Neural cell (in vitro differentiated cells): ENCODE data around the gene ZNF483. TPM values are rescaled to one million over a fixed set of nuclear protein-coding genes. Genes with fewer than 3 reads are reported as not detected.

Experiments used
- H2AFZ ChIP-seq: fragments of 200-600, 300-800 bp; sonication (generic), shearing (Covaris generic); 2 replicates; pipeline ENCODE4 v1.6.0; 2014; ENCODE audit warnings: low read depth, mild to moderate bottlenecking, antibody characterized with exemption, low read length, moderate library complexity
- H3F3A ChIP-seq: fragments of 200-600 bp; shearing (Covaris generic); 2 replicates; pipeline ENCODE4 v1.6.1; 2016; ENCODE audit warnings: mild to moderate bottlenecking, moderate library complexity, mixed read lengths, antibody characterized with exemption, low read length; ENCODE audit not compliant: insufficient read depth, poor library complexity, severe bottlenecking
- H3K27ac ChIP-seq: fragments of 200-600, 300-800 bp; sonication (generic), shearing (Covaris generic); 2 replicates; pipeline ENCODE4 v1.5.1; 2014; ENCODE audit warnings: mild to moderate bottlenecking, low read length, moderate library complexity
- H3K27me3 ChIP-seq: fragments of 300-800, 200-600 bp; sonication (generic), shearing (Covaris generic); 2 replicates; pipeline ENCODE4 v1.6.0; 2014; ENCODE audit warnings: mild to moderate bottlenecking, low read depth, low read length, moderate library complexity; ENCODE audit not compliant: insufficient read depth
- H3K36me3 ChIP-seq: fragments of 300-800, 200-600 bp; sonication (generic), shearing (Covaris generic); 2 replicates; pipeline ENCODE4 v1.5.1; 2014; ENCODE audit warnings: mild to moderate bottlenecking, antibody characterized with exemption, low read length, moderate library complexity; ENCODE audit not compliant: insufficient read depth
- H3K4me2 ChIP-seq: fragments of 300-800, 200-600 bp; sonication (generic), shearing (Covaris generic); 2 replicates; pipeline ENCODE4 v1.6.0; 2014; ENCODE audit warnings: mild to moderate bottlenecking, low read length
- H3K4me3 ChIP-seq: fragments of 300-800, 200-600 bp; sonication (generic), shearing (Covaris generic); 2 replicates; pipeline ENCODE4 v1.5.1; 2014; ENCODE audit warnings: mild to moderate bottlenecking, low read length, moderate library complexity
- H3K79me2 ChIP-seq: fragments of 200-600 bp; shearing (Covaris generic); replicated peaks from 2 replicates; pipeline ENCODE4 v1.6.0; 2014; ENCODE audit warnings: mild to moderate bottlenecking, low read length, moderate library complexity; ENCODE audit not compliant: insufficient read depth
- H3K9ac ChIP-seq: fragments of 300-800, 200-600 bp; sonication (generic), shearing (Covaris generic); 2 replicates; pipeline ENCODE4 v1.6.1; 2016; ENCODE audit warnings: mild to moderate bottlenecking, low read length, mixed read lengths
- H3K9me2 ChIP-seq: fragments of 200-600 bp; shearing (Covaris generic); 2 replicates; pipeline ENCODE4 v1.6.1; 2016; ENCODE audit warnings: mild to moderate bottlenecking, low read length, mixed read lengths; ENCODE audit not compliant: insufficient read depth
- H3K9me3 ChIP-seq: fragments of 200-600, 300-800 bp; sonication (generic), shearing (Covaris generic); 2 replicates; pipeline ENCODE4 v1.6.1; 2016; ENCODE audit warnings: mild to moderate bottlenecking, mixed run types, low read length, moderate library complexity, mixed read lengths
- H4K20me1 ChIP-seq: fragments of 200-600 bp; shearing (Covaris generic); 2 replicates; pipeline ENCODE4 v1.6.1; 2016; ENCODE audit warnings: mild to moderate bottlenecking, mixed run types; ENCODE audit not compliant: insufficient read depth
- CTCF ChIP-seq: fragments of 450-650 bp; IDR thresholded peaks from 2 replicates; pipeline ENCODE4 v1.5.1; 2014; ENCODE audit warnings: antibody characterized with exemption, mild to moderate bottlenecking, moderate library complexity; ENCODE audit not compliant: poor library complexity, severe bottlenecking
- EP300 ChIP-seq: fragments of 450-650 bp; conservative IDR thresholded peaks from 2 replicates; pipeline ENCODE4 v1.6.1; 2014; ENCODE audit warnings: antibody characterized with exemption, mild to moderate bottlenecking, moderate library complexity; ENCODE audit not compliant: poor library complexity, severe bottlenecking
- EZH2 ChIP-seq: fragments of 200-600, 300-800 bp; shearing (Covaris generic), sonication (generic); IDR thresholded peaks from 2 replicates; pipeline ENCODE4 v1.6.1; 2014; ENCODE audit warnings: antibody characterized with exemption, low read length, borderline replicate concordance, mild to moderate bottlenecking; ENCODE audit not compliant: insufficient read depth, poor library complexity, severe bottlenecking
- MXI1 ChIP-seq: fragments of 450-650 bp; conservative IDR thresholded peaks from 2 replicates; pipeline ENCODE4 v1.6.1; 2014; ENCODE audit warnings: antibody characterized with exemption, mild to moderate bottlenecking; ENCODE audit not compliant: poor library complexity, severe bottlenecking
- POLR2AphosphoS5 ChIP-seq: IDR thresholded peaks from 2 replicates; pipeline ENCODE4 v1.6.1; 2012
- RAD21 ChIP-seq: fragments of 450-650 bp; conservative IDR thresholded peaks from 2 replicates; pipeline ENCODE4 v1.6.1; 2014; ENCODE audit warnings: antibody characterized with exemption, mild to moderate bottlenecking, moderate library complexity
- REST ChIP-seq: IDR thresholded peaks from 2 replicates; pipeline ENCODE4 v1.6.1; 2012; ENCODE audit warnings: borderline replicate concordance
- SMC3 ChIP-seq: fragments of 450-650 bp; conservative IDR thresholded peaks from 2 replicates; pipeline ENCODE4 v1.6.1; 2014; ENCODE audit warnings: antibody characterized with exemption, mild to moderate bottlenecking, moderate library complexity; ENCODE audit not compliant: poor library complexity
- TAF1 ChIP-seq: IDR thresholded peaks from 2 replicates; pipeline ENCODE4 v1.6.1; 2012; ENCODE audit warnings: low read depth
- polyA plus RNA-seq: library from polyadenylated mRNA; depleted of rRNA; stranded (reverse); fragments of >200 nt; gene quantifications from 2 replicates; pipeline ENCODE4 v1.2.3, GENCODE V29; 2014

ZNF483 gene
- polyA plus RNA-seq, 1 donor from 2014 or later, result 2.9 TPM

GRCh38 chr9:111586378-111586777 lies 61.4 kb downstream of the ZNF483 start:
- H3K79me2 ChIP-seq, result no peaks in the 10 kb centered on the region
- H3K4me3 ChIP-seq, result no peak overlapping the region
- H3K27ac ChIP-seq, result no peak overlapping the region
- no peaks in the 10 kb centered on the region for H3K9me2 ChIP-seq
- H4K20me1 ChIP-seq, result no peaks in the 10 kb centered on the region
- H3F3A ChIP-seq, result no peaks in the 10 kb centered on the region
- no peak overlapping the region for H3K4me2 ChIP-seq
- no peaks in the 10 kb centered on the region for H3K9me3 ChIP-seq
- H3K9ac ChIP-seq, result no peak overlapping the region
- no peak for TF ChIP-seq CTCF
- no peak overlapping the region for H2AFZ ChIP-seq
- no peaks in the 10 kb centered on the region for H3K36me3 ChIP-seq
- H3K27me3 ChIP-seq, result no peaks in the 10 kb centered on the region

GRCh38 chr9:111588846-111589245 lies 63.9 kb downstream of the ZNF483 start:
- no peaks in the 10 kb centered on the region for H3K9me2 ChIP-seq
- no peaks in the 10 kb centered on the region for H3K9me3 ChIP-seq
- TF ChIP-seq RAD21, result no peak
- TF ChIP-seq EP300, result no peak
- no peak for TF ChIP-seq EZH2
- TF ChIP-seq TAF1, result no peak
- no peak for TF ChIP-seq REST
- TF ChIP-seq SMC3, result no peak
- TF ChIP-seq MXI1, result no peak
- no peak for TF ChIP-seq POLR2AphosphoS5
- no peak for TF ChIP-seq CTCF
- H3K79me2 ChIP-seq, result no peaks in the 10 kb centered on the region
- no peak overlapping the region for H3K9ac ChIP-seq
- H3F3A ChIP-seq, result no peaks in the 10 kb centered on the region
- no peaks in the 10 kb centered on the region for H3K27me3 ChIP-seq
- H3K36me3 ChIP-seq, result no peaks in the 10 kb centered on the region
- H3K4me3 ChIP-seq, result no peak overlapping the region
- H2AFZ ChIP-seq, result no peak overlapping the region
- no peaks in the 10 kb centered on the region for H4K20me1 ChIP-seq
- no peak overlapping the region for H3K27ac ChIP-seq
- H3K4me2 ChIP-seq, result no peak overlapping the region
